Small intestine (tissue), 7 donors: ENCODE results near the gene LAT. TPM values are rescaled to one million over a fixed set of nuclear protein-coding genes. Genes with fewer than 3 reads are reported as not detected.

Experiments used
- DNase-seq, 2 donors: peaks; one replicate each; pipeline versions ENCODE4 v3.0.0 to v3.0.0-alpha.2; 2013
- FAIRE-seq: peaks from 2 replicates; lab custom pipeline; 2012; peaks lifted over from hg19 to GRCh38; lab: Jason Lieb, UNC
- H3K27ac ChIP-seq, 3 donors: one replicate each; pipeline ENCODE4 v1.5.1; 2013; ENCODE audit warnings: low read length in 2 of 3, mild to moderate bottlenecking in 2 of 3, control low read depth in 1 of 3, inconsistent platforms in 1 of 3, low read depth in 1 of 3, moderate library complexity in 1 of 3
- H3K27me3 ChIP-seq, 3 donors: one replicate each; pipeline ENCODE4 v1.6.1; 2013; ENCODE audit warnings: low read length in 3 of 3, inconsistent platforms in 1 of 3; ENCODE audit not compliant: control insufficient read depth in 3 of 3, insufficient read depth in 3 of 3
- H3K36me3 ChIP-seq, 3 donors: one replicate each; pipeline ENCODE4 v1.6.1; 2013; ENCODE audit warnings: low read length in 3 of 3, inconsistent platforms in 1 of 3, low read depth in 1 of 3, mild to moderate bottlenecking in 1 of 3, moderate library complexity in 1 of 3; ENCODE audit not compliant: control insufficient read depth in 3 of 3, insufficient read depth in 2 of 3
- H3K4me1 ChIP-seq, 3 donors: one replicate each; pipeline ENCODE4 v1.6.1; 2013; ENCODE audit warnings: low read length in 2 of 3, inconsistent platforms in 1 of 3, low read depth in 1 of 3, mild to moderate bottlenecking in 1 of 3, moderate library complexity in 1 of 3; ENCODE audit not compliant: control insufficient read depth in 3 of 3, insufficient read depth in 2 of 3
- H3K4me3 ChIP-seq, 3 donors: one replicate each; pipeline ENCODE4 v1.5.1; 2013; ENCODE audit warnings: low read length in 3 of 3, control low read depth in 1 of 3, inconsistent platforms in 1 of 3, low read depth in 1 of 3, mild to moderate bottlenecking in 1 of 3, moderate library complexity in 1 of 3
- H3K9me3 ChIP-seq, 2 donors: one replicate each; pipeline ENCODE4 v1.6.1; 2013; ENCODE audit warnings: low read depth in 1 of 2, low read length in 1 of 2; ENCODE audit not compliant: control insufficient read depth in 2 of 2, insufficient read depth in 1 of 2
- WGBS, 3 donors: extraction: QIAGEN DNeasy Blood & Tissue Kit; methylation state at CpG; one replicate each; pipeline ENCODE4 v1.1.7; 2013; 5-methylcytosine and 5-hydroxymethylcytosine counted together
- polyA plus RNA-seq, 4 donors: library from polyadenylated mRNA; stranded (reverse) in 3 of 4; unstranded in 1 of 4; fragments of 200-250 nt in 3 of 4; fragments of 120-200 nt in 1 of 4; gene quantifications; one replicate each; pipeline versions ENCODE4 v1.2.1 to v1.2.3, GENCODE V29; 2013
- donor health status: healthy with polysubstance abuse.
- donor health status: control.
- donor health status: control.
- donor health status: Bipolar disorder and iron deficiency.
- donor health status: healthy.

LAT gene
- polyA plus RNA-seq, 4 donors: 7.5 to 19.2 (median 12.1) TPM

DNA sequence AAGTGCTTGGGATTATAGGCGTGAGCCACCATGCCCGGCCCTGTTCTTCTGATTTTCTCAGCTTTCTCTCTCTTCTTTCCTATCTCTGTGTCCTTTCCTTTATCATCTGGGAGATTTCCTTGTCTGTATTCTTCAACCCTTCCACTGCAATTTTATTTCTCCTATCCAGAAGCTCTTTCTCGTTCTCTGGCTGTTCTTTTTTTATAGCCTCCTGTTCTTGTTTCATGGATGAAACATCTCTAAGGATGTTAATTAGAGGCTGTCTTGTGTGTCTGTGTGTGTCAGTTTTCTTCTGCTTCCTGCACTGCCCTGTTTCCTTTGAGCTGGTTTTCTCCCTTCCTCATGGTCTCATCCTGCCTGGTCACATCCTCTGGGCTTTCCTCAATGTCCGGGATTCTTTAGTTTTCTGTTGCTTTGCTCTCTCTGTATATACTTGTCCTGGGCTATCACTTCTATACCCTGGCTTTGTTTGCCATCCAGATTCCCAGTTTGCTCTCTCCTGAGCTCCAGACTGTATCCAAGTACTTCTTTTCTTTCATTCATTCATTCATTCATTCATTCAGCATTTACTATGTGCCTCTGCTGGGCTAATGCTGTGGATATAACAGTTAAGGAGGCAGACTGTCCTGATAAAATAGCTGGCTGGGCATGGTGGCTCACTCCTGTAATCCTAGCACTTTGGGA, 2.5 kb downstream of the LAT start:
- Histone ChIP-seq H3K4me1 (no peaks in the 10 kb centered on the region), H3K36me3 (peaks cover 4 to 70% (median 8%) of the 10 kb centered on the region in 3 donors), H3K4me3 (no peak overlapping the region), H3K9me3 (peaks cover 0 to 13% of the 10 kb centered on the region in 2 donors), H3K27me3 (no peaks in the 10 kb centered on the region), H3K27ac (no peak overlapping the region)
- no peak for FAIRE-seq
- WGBS, 3 donors: 83 to 90% (median 89%) methylated on average over 4 of the region's 4 CpGs
- DNase-seq: no peak

DNA sequence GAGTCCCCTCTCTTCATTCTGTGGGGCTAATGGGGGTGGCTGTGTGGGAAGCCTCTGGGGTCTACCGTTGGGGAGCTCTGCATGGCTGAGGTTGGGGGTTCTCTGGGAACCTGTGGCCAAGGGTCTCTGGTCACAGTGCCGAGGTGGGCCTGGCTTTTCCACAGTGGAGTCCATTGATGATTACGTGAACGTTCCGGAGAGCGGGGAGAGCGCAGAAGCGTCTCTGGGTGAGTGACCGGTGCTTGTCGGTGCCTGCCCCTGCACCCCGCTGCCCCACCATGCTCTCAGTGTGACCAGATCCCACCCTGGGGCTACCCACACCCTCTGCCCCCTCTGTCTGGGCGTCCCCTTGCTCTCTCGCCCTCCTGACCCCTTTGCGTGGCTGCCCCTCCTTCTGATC, 4.5 kb downstream of the LAT start:
- DNase-seq: no peak
- WGBS, 3 donors: 93 to 95% (median 94%) methylated on average over 14 of the region's 14 CpGs
- Histone ChIP-seq H3K27me3 (no peaks in the 10 kb centered on the region), H3K4me1 (no peaks in the 10 kb centered on the region), H3K27ac (no peak overlapping the region), H3K9me3 (peaks cover 0 to 13% of the 10 kb centered on the region in 2 donors), H3K4me3 (no peak overlapping the region), H3K36me3 (peaks cover 2 to 49% (median 8%) of the 10 kb centered on the region in 3 donors)
- no peak for FAIRE-seq

DNA sequence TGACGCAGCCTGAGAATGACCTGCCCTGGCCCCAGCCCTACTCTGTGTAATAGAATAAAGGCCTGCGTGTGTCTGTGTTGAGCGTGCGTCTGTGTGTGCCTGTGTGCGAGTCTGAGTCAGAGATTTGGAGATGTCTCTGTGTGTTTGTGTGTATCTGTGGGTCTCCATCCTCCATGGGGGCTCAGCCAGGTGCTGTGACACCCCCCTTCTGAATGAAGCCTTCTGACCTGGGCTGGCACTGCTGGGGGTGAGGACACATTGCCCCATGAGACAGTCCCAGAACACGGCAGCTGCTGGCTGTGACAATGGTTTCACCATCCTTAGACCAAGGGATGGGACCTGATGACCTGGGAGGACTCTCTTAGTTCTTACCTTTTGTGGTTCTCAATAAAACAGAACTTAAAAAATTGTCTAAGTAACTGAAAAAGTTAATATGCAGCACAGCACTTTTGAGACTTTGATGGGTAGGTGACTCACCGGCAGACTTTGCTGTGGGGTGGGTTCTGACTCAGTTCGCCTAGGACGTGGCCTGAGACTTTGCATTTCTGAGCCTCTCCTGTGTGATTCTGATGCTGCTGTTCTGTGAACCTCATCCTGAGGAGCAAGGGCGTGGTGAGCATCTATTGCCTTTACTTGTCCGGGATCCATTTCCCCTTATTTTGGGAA, 5.7 kb downstream of the LAT start:
- WGBS, 3 donors: 77 to 87% (median 83%) methylated on average over 11 of the region's 11 CpGs
- Histone ChIP-seq H3K36me3 (peaks cover 2 to 41% (median 6%) of the 10 kb centered on the region in 3 donors), H3K9me3 (peaks cover 0 to 13% of the 10 kb centered on the region in 2 donors)

DNA sequence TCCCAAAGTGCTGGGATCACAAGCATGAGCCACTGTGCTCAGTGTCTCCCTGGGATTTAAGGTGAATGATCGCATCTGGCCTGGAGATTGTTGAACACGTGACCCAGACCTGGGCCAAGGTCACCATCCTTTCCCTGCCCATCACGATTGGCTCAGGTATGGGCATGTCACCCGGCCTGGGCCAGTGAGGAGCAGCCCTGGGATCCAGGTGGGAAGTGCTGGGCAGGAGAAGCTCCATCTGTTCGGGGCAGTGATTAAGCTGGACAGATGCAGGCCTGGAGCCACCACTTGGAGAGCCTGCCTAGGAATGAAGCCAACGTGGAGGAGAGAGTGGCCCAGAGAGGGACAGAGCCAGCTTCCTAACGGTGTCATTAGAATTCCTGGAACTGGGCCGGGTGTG, 6.8 kb downstream of the LAT start:
- H3K36me3 ChIP-seq: peaks cover 2 to 29% (median 5%) of the 10 kb centered on the region in 3 donors
- no peak overlapping the region for H3K4me3 ChIP-seq
- peaks cover 0 to 8% of the 10 kb centered on the region in 2 donors for H3K9me3 ChIP-seq
- no peak overlapping the region for H3K27ac ChIP-seq
- no peaks in the 10 kb centered on the region for H3K4me1 ChIP-seq
- FAIRE-seq (no peak), DNase-seq (no peak)
- no peaks in the 10 kb centered on the region for H3K27me3 ChIP-seq
- 43 to 69% (median 63%) methylated on average over 8 of the region's 8 CpGs for WGBS, 3 donors

More for the DNA sequence above, 5.7 kb downstream of the LAT start:
- Histone ChIP-seq H3K4me3 (no peak overlapping the region), H3K27me3 (no peaks in the 10 kb centered on the region), H3K27ac (no peak overlapping the region), H3K4me1 (no peaks in the 10 kb centered on the region)
- no peak for FAIRE-seq
- no peak for DNase-seq

DNA sequence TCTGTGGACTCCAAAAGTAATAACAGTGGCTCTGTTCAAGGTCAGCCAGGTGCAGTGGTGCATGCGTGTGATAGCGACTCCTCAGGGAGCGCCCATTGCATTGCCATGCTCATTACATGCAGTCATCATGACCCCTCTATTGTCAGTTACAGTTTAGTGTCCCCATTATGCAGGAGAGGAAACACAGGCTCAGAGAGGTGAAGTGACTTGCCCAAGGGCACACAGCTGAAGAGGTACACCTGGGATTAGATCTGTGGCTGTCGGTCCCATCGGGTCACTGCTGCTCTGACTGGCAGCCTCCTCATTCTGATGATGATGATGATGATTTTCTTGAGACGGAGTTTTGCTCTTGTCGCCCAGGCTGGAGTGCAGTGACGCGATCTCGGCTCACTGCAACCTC, 7.6 kb downstream of the LAT start:
- no peak for FAIRE-seq
- DNase-seq: no peak
- 84 to 93% (median 87%) methylated on average over 10 of the region's 10 CpGs for WGBS, 3 donors
- Histone ChIP-seq H3K27me3 (no peaks in the 10 kb centered on the region), H3K4me3 (no peak overlapping the region), H3K9me3 (peaks cover 0 to under 1% of the 10 kb centered on the region in 2 donors), H3K4me1 (no peaks in the 10 kb centered on the region), H3K36me3 (peaks cover 2 to 25% (median 2%) of the 10 kb centered on the region in 3 donors), H3K27ac (no peak overlapping the region)

DNA sequence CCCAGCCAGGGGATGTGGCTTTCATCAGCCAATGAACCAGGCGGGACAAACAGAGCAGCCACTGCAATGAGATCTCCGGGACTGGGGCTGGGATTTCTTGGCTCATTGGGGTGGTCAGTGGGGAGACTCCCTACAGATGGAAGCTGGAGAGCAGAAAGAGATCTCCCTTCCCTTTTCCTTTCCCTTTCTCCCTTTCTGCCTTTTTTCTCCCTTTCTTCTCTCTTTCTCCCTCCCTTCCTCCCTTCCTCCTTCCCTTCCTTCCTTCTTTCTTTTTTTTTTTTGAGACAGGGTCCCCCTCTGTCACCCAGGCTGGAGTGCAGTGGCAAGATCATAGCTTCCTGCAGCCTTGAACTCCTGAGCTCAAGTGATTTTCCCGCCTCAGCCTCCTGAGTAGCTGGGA, 14.0 kb downstream of the LAT start:
- H3K36me3 ChIP-seq: no peaks in the 10 kb centered on the region
- H3K27me3 ChIP-seq: no peaks in the 10 kb centered on the region
- FAIRE-seq (no peak), DNase-seq (no peak)
- WGBS, 3 donors: 77 to 80% (median 78%) methylated on average over 3 of the region's 3 CpGs
- no peaks in the 10 kb centered on the region for H3K4me1 ChIP-seq
- H3K4me3 ChIP-seq: no peak overlapping the region
- H3K9me3 ChIP-seq: no peaks in the 10 kb centered on the region
- no peak overlapping the region for H3K27ac ChIP-seq

DNA sequence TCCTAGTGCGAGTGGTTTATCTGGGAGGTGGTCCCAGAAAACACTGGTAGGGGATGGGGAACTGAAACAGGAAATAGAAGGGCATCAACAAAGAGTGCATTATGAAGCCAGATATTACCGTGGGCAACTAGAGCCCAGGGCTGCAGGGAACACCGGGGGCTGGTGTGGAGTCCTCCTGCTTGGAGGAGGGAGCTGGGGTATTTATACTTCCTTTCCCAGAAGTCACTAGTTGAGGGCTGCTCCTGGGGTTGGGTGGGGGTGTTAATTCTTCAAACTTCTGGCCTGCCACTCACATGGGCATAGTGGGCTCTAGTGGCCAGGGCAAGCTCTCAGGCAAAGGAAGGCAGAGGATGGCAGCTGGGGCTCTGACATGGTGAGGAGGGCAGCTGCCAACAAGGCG, 14.7 kb downstream of the LAT start:
- no peaks in the 10 kb centered on the region for H3K27me3 ChIP-seq
- H3K9me3 ChIP-seq: no peaks in the 10 kb centered on the region
- 66 to 75% (median 74%) methylated on average over 4 of the region's 4 CpGs for WGBS, 3 donors
- FAIRE-seq: no peak
- H3K4me3 ChIP-seq: no peak overlapping the region
- H3K4me1 ChIP-seq: no peaks in the 10 kb centered on the region
- H3K36me3 ChIP-seq: no peaks in the 10 kb centered on the region
- DNase-seq: no peak
- no peak overlapping the region for H3K27ac ChIP-seq

DNA sequence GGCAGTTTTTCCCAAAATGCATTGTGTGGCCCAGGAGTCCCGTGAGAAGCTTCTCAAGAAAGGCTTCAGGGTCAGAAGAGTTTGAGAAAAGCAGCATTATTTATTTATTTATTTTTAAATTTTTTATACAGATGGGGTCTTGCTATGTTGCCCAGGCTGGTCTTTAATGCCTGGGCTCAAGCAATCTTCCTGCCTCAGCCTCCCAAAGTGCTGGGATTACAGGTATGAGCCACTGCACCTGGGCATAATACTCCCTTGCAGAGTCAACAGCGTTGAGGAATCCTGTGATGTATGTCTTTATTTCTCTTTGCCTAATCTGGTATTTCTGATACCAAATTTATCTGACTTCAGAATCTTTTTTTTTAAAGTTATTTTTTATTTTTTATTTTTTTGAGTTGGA, 15.2 kb downstream of the LAT start:
- Histone ChIP-seq H3K27me3 (no peaks in the 10 kb centered on the region), H3K36me3 (no peaks in the 10 kb centered on the region), H3K27ac (no peak overlapping the region), H3K4me3 (no peak overlapping the region), H3K4me1 (no peaks in the 10 kb centered on the region), H3K9me3 (no peaks in the 10 kb centered on the region)
- FAIRE-seq (no peak), DNase-seq (no peak)
- 76 to 94% (median 93%) methylated on average over 2 of the region's 2 CpGs for WGBS, 3 donors
